GM18870 (cell line): ENCODE measurements around the gene GNG13.
"Not testable (repeated sequence)": the region's sequence is repeated elsewhere in the genome, so short reads cannot be mapped to it uniquely, and the experiment has no call there.

Experiments
- ATAC-seq: cut with Tn5 transposase; IDR thresholded peaks from one replicate; pipeline ENCODE4 v1.9.1; 2021; ENCODE audit warnings: moderate library complexity; ENCODE audit not compliant: unreplicated experiment

The GNG13 gene

DNA sequence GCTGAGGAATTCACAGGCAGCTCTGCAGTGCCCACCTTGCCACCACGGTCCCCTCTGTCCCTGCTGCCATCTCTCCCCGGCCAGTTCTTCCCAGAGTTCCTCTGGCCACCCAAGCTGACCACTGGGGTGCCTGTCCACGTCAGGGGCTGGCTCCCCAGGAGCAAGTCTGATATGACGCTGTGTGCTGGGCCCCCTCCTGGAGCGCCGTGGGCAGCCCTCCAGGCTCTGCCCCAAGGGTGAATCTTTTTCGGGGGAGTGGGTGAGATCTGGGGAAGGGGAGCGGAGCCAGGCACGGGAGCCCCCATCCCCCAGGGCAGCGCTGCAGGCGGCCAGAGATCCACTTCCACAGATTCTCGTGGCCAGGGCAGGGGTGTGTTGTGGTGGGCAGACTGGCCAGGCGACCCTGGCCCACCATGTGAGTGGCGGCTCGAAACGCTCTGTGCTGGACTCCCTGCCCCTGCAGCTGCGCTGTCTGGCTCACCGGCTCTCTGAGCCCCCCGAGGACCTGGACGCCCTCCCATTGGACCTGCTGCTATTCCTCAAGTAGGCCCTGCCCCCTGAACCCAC is 36.3 kb downstream of the GNG13 start:
- ATAC-seq: no peak

GRCh38 chr16:763369-764183 is 37.0 kb downstream of the GNG13 start:
- ATAC-seq: no peak

DNA sequence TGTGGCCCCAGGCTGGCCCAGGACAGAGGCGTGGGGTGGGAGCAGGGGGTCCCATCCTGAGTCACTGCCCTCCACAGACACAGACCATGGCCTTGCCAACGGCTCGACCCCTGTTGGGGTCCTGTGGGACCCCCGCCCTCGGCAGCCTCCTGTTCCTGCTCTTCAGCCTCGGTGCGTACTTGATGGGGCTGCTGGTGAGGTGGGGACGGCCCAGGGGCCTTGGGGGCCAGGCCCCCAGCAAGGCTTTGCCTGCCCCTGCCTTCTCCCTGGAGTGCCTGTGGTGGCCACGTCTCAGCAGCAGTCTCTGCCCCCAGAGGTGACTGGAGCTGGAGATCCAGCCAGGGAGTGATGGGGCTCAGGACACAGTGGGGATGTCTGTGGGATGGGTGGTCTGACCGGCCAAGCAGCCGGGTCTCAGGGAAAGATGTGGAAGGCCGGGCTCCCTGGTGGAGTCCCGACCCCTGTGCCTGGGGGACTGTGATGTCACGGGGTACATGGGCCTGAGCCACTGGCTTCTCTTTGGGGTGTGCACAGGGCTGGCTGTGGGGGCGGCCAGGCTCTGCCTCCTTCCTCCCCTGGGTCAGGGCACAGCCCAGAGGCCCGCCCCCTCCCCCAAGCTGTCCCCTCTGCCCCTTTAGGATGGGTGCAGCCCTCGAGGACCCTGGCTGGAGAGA is 37.8 kb downstream of the GNG13 start:
- no peak for ATAC-seq

DNA sequence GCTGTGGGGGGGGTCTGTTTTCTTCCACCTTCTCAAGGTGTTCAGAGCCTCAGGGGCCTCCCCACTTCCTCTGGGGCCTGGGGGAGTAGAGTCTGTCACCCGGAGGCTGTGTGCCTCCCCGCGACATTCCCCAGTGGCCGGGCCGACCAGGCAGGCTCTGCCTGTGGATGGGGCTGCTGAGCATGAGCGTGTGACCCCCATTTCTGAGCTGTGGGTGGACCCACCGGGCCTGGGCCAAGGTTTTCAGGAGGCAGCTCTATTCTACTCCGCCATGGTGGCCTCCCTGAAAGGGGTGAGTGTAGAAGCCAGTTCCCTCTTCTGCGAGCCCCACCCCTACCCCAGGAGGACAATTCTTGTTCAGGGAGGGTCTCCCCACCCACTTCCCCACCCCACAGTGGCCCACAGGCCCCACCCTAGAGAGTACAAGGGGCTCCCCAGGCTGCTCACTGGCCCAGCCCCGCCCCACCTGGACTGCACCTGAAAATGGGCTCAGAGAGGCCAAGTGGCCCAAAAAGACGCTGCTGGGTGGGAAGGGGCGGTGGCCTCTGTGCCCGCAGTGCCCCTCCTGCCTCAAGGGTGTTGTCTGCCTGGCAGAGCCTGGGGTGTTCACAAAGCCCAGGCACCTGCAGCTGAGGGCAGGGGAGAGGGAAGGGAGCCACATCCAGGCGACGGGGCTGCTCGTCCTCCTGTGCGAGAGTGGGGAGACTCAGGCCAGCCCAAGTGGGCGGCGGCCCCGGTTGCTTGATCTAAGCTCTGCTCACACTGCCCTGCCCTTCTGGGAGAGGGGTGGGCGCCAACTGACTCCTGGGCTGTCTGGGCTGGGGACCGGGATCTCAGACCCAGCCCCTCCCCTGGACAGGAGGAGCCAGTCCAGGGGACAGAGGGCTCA is 38.7 kb downstream of the GNG13 start:
- ATAC-seq: no peak

- no peak for ATAC-seq
These were observed 39.8 kb downstream of the GNG13 start, which contains the start of gene MSLN for GRCh38 chr16:760545-761343. TSS of gene MSLN (plus strand) at chr16:760734. CDS start at chr16:762681, 1,947 bp downstream.

DNA sequence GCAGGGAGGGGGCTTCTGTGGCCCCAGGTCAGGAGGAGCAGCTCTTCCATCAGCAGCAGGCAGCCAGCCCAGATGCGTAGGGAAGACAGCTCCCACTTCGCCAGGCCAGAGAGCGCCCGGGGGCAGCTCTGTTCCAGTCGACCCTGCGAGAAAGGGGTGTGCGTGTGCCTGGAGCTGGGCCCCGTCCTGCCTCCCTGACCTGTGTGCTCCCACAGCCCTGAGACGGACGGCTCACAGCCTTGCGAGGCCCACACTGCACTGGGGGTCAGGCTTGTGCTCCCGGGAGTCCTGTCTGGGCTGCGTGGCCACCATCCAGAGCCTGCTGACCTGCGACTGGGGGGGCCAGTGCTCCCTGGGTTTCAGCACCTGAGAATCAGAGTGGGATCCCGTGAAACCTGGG is 40.5 kb downstream of the GNG13 start:
- ATAC-seq: no peak

- ATAC-seq: no peak
These were observed 41.2 kb downstream of the GNG13 start for GRCh38 chr16:759110-759910.

DNA sequence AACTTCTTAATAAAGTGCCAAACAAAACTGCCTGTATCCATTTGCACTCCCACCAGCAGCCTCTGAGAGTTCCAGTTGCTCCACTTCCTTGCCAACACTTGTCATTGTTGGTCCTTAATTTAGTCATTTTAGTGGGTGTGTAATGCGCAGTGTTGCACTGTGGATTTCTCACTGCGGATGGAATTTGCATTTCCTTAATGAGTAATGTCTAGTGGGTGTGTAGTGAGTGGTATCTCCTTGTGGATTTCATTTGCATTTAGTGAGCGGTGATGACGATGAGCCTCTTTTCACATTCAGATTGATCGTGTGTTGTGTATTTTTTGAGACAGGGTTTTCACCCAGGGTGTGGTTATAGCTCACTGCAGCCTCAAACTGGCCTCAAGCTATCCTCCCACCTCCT is 44.1 kb downstream of the GNG13 start:
- ATAC-seq: no peak

- ATAC-seq: no peak
These were observed 45.9 kb downstream of the GNG13 start for GRCh38 chr16:754656-755055.

DNA sequence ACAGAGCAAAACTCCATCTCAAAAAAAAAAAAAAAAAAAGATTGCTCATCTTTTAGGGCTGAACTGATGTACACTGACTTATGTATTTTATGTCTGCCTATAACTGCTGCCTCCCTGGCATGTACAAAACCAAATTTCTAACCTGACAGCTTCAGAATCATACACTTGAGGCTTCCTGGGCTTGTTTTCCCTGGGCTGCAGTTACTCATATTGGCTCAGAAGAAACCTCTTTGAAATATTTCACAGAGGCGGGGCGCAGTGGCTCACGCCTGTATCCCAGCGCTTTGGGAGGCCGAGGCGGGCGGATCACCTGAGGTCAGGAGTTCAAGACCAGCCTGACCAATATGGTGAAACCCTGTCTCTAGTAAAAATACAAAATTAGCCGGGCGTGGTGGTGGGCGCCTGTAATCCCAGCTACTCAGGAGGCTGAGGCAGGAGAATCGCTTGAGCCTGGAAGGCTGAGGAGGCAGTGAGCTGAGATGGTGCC is 46.4 kb downstream of the GNG13 start:
- ATAC-seq: not testable (repeated sequence)

DNA sequence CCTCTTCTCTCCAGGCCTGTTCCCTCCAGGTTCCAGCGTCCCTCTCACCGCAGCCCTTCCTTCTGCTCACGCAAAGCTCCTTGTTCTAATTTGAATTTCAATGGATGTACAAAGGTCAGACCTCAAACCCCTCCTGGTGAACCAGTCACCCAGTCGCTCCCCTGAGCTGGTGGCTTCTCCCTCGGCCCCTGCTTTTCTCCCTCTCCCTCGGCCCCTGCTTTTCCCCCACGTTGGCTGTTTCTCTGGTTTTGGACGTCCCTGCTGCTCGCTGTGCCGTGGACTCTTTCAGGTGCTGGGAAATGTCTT is 48.6 kb downstream of the GNG13 start:
- no peak for ATAC-seq

DNA sequence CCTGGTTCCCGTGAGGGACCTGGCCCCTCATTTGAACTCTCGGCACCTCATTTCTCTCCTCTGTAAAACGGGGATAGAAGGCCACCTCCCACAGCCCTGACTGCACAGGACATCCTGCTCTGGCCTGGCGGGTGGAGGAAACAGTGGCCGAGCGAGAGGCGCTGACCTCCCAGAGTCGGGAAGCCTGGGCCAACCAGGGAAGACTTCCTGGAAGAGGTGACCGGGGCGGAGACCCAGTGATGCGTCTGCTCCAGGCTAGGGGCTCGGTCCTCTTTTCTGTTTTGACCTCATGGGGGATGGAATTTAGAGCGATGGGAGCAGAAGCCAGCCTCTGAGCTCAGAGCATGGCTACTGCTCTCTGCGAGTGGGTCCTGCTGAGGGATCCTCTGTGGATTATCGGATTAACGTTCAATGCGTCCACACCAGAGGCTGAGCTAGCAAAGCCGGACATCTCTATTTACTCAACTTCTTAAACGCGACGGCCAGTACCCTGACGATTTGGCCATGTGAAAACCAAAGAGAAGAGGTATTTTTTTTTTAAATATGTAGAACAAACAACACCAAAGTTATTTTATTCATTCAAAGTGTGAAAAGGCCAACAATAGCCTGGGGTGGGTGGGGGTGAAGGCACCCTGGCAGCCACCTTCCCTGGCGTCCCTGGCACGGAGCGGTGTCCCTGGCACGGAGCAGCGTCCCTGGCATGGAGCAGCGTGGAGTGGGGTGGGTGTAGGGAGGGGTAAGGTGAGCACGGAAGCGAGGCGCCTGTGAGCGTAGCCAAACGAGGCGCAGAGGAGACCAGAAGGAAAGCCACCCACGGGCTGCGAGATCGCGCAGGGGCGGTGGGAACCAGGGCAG is 49.2 kb downstream of the GNG13 start:
- ATAC-seq: no peak

- no peak for ATAC-seq
These were observed 50.0 kb downstream of the GNG13 start for GRCh38 chr16:750485-750884.

GRCh38 chr16:749010-749409 is 51.5 kb downstream of the GNG13 start:
- no peak for ATAC-seq
